Lower leg skin (tissue), 3 donors: ENCODE measurements around the gene PIP5KL1.

Experiments
- CTCF ChIP-seq, 3 donors: fragments of 450-650 bp; IDR thresholded peaks; one replicate each; pipeline ENCODE4 v1.5.1; 2016; ENCODE audit warnings: antibody characterized with exemption in 3 of 3, mild to moderate bottlenecking in 3 of 3, moderate library complexity in 2 of 3
- POLR2A ChIP-seq, 2 donors: fragments of 450-650 bp; IDR thresholded peaks; one replicate each; pipeline ENCODE4 v1.6.1; 2016 to 2017; ENCODE audit warnings: antibody characterized with exemption in 2 of 2, mild to moderate bottlenecking in 1 of 2, moderate library complexity in 1 of 2

DNA sequence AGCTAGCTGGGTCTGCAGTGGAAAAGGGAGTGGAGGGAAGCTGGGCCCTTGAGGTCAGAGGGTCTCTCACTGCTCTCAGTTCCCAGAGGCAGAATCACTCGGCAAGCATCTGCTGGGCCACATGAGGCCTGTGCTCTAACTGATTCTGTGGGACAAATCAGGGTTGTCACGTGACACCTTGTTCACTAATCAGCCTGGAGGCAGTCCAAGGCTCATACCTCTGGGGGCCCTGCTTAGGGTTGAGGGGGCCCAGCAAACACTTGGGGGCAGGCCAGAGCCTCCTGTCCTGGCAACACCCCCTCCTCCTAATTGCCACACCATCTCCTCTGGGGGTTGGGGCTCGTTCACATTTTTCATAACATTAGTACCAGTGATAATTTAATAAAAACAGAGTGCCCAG is 16.2 kb upstream of the PIP5KL1 start:
- TF ChIP-seq CTCF (IDR thresholded peaks at IDR 0.05) (no peak), POLR2A (IDR thresholded peaks at IDR 0.05) (no peak)
